Kidney (tissue), 14 donors: ENCODE measurements around the gene TRIO. TPM values are rescaled to one million over a fixed set of nuclear protein-coding genes. Genes with fewer than 3 reads are reported as not detected.

Experiments
- DNase-seq, 5 donors: peaks; one replicate each; pipeline ENCODE4 v3.0.0-alpha.2; 2013 to 2020
- FAIRE-seq: peaks from 2 replicates; lab custom pipeline; 2012; peaks lifted over from hg19 to GRCh38; lab: Jason Lieb, UNC
- H3K27ac ChIP-seq, 2 donors: one replicate each; pipeline ENCODE4 v1.7.0; 2013; ENCODE audit warnings: low read depth in 2 of 2, low read length in 2 of 2, inconsistent platforms in 1 of 2
- H3K27me3 ChIP-seq: one replicate; pipeline ENCODE4 v1.7.1; 2013; ENCODE audit warnings: low read length, inconsistent platforms; ENCODE audit not compliant: control insufficient read depth, insufficient read depth
- H3K36me3 ChIP-seq, 3 donors: one replicate each; pipeline versions ENCODE4 v1.7.0 to v1.7.1; 2013; ENCODE audit warnings: low read length in 3 of 3, control low read depth in 1 of 3, inconsistent platforms in 1 of 3; ENCODE audit not compliant: insufficient read depth in 3 of 3, control insufficient read depth in 2 of 3
- H3K4me1 ChIP-seq, 3 donors: one replicate each; pipeline versions ENCODE4 v1.7.0 to v1.7.1; 2013; ENCODE audit warnings: low read length in 3 of 3, inconsistent platforms in 1 of 3, low read depth in 1 of 3; ENCODE audit not compliant: control insufficient read depth in 2 of 3, insufficient read depth in 2 of 3
- H3K4me3 ChIP-seq, 3 donors: one replicate each; pipeline versions ENCODE4 v1.7.0 to v1.8.1; 2013; ENCODE audit warnings: low read length in 3 of 3, control low read depth in 1 of 3, inconsistent platforms in 1 of 3
- H3K9ac ChIP-seq, 3 donors: one replicate each; pipeline versions ENCODE4 v1.7.0 to v1.7.1; 2013; ENCODE audit warnings: low read length in 3 of 3, control low read depth in 1 of 3, inconsistent platforms in 1 of 3
- H3K9me3 ChIP-seq, 3 donors: one replicate each; pipeline versions ENCODE4 v1.7.0 to v1.7.1; 2013; ENCODE audit warnings: low read length in 3 of 3, control low read depth in 1 of 3, inconsistent platforms in 1 of 3; ENCODE audit not compliant: control insufficient read depth in 2 of 3, insufficient read depth in 1 of 3
- CTCF ChIP-seq: IDR thresholded peaks from 3 replicates; pipeline ENCODE4 v1.5.1; 2012; ENCODE audit warnings: mild to moderate bottlenecking, moderate library complexity, borderline replicate concordance; ENCODE audit not compliant: insufficient read depth; ENCODE audit errors: extremely low read depth
- intact Hi-C: fragments of 100-400 bp; cut with DNase I; formaldehyde crosslinking; loops from one replicate; pipeline ENCODE4 v1.11.1; 2022
- polyA plus RNA-seq: library from polyadenylated mRNA; stranded (reverse); fragments of 350-450 nt; fragmentation: Illumina TruSeq; extraction: RNeasy Lipid Tissue Mini Kit (QIAGEN cat#74804); gene quantifications from one replicate; pipeline ENCODE4 v1.2.3, GENCODE V29; 2014; ENCODE audit warnings: low read depth, low replicate concordance; ENCODE audit not compliant: insufficient read depth
- total RNA-seq: library from RNA; stranded (reverse); fragmentation: NEBNext Ultra II Directional; extraction: Animal tissue kit (Norgen Biotek cat#: 25700); gene quantifications from one replicate; pipeline ENCODE4 v1.2.1, GENCODE V29; 2021
- donor health status: control.
- donor health status: control.
- donor health status: control.
- donor health status: control.
- donor health status: control.
- donor health status: DM: yes; HTN: yes; CAD: no.
- donor health status: Normal renal cell carcinoma (clear cell type).

Gene TRIO
- total and polyA plus RNA-seq, 2 donors from 2014 or later: 9.5 to 149 TPM

- peaks cover 0 to 6% (median 2%) of the 10 kb centered on the region in 3 donors for H3K36me3 ChIP-seq
- no peaks in the 10 kb centered on the region for H3K27me3 ChIP-seq
- no peak overlapping the region for H3K4me3 ChIP-seq
- H3K9me3 ChIP-seq: no peaks in the 10 kb centered on the region
- H3K27ac ChIP-seq: no peak overlapping the region
- FAIRE-seq: no peak
- no peak overlapping the region for H3K9ac ChIP-seq
- intact Hi-C loops: no loop called here
- DNase-seq: no peak
- TF ChIP-seq CTCF: no peak
- H3K4me1 ChIP-seq: peaks cover 0 to 7% (median 0%) of the 10 kb centered on the region in 3 donors
Observed at GRCh38 chr5:14309878-14310531, 166.9 kb downstream of the TRIO start.

GRCh38 chr5:14310901-14311300, 167.8 kb downstream of the TRIO start:
- no peak for TF ChIP-seq CTCF
- no peaks in the 10 kb centered on the region for H3K27me3 ChIP-seq
- no peak for FAIRE-seq
- no peak overlapping the region for H3K27ac ChIP-seq
- H3K9ac ChIP-seq: no peak overlapping the region
- H3K4me3 ChIP-seq: no peak overlapping the region
- intact Hi-C loops: no loop called here
- no peaks in the 10 kb centered on the region for H3K9me3 ChIP-seq
- no peak for DNase-seq
- H3K36me3 ChIP-seq: peaks cover 0 to 4% (median 2%) of the 10 kb centered on the region in 3 donors
- peaks cover 0 to 7% (median 0%) of the 10 kb centered on the region in 3 donors for H3K4me1 ChIP-seq

GRCh38 chr5:14313986-14314690, 171.0 kb downstream of the TRIO start:
- intact Hi-C loops: no loop called here
- FAIRE-seq: no peak
- H3K36me3 ChIP-seq: peaks cover 2 to 20% (median 12%) of the 10 kb centered on the region in 3 donors

More at GRCh38 chr5:14313986-14314690, 171.0 kb downstream of the TRIO start:
- peaks cover 0 to 7% (median 3%) of the 10 kb centered on the region in 3 donors for H3K4me1 ChIP-seq
- H3K27me3 ChIP-seq: no peaks in the 10 kb centered on the region
- no peaks in the 10 kb centered on the region for H3K9me3 ChIP-seq
- no peak overlapping the region for H3K27ac ChIP-seq
- H3K9ac ChIP-seq: no peak overlapping the region
- no peak overlapping the region for H3K4me3 ChIP-seq
- TF ChIP-seq CTCF: no peak
- no peak for DNase-seq
